Panc1 (cell line): Measurements from ENCODE around the gene BRWD1. TPM values are rescaled to one million over a fixed set of nuclear protein-coding genes. Genes with fewer than 3 reads are reported as not detected.

Experiments
- ATAC-seq: fragments of 200-7000 bp; cut with Tn5 transposase; 2 replicates; pipeline ENCODE4 v1.9.1; 2020; ENCODE audit warnings: mild to moderate bottlenecking, moderate library complexity
- BruUV-seq: library from RNA; stranded (reverse); fragments of 400-500 nt; replicated peaks from 2 replicates; lab custom pipeline; 2021; lab: Mats Ljungman, UMichigan
- CTCF ChIA-PET: fragments of 300-600 bp; sonication (Branson Sonifier 250); formaldehyde crosslinking; loops from one replicate; lab custom pipeline; 2022; ENCODE audit warnings: antibody characterized with exemption; lab: Charles Lee
- POLR2A ChIA-PET: fragments of 300-600 bp; sonication (Branson Sonifier 250); formaldehyde crosslinking; loops from one replicate; lab custom pipeline; 2022; ENCODE audit warnings: antibody characterized with exemption; lab: Charles Lee
- DNase-seq: peaks from one replicate; pipeline ENCODE4 v3.0.0-alpha.2; 2010; ENCODE audit warnings: low read depth, low spot score
- H3K27ac ChIP-seq: 2 replicates; pipeline ENCODE4 v1.5.1; 2011; ENCODE audit warnings: mild to moderate bottlenecking, low read length, inconsistent platforms
- H3K27me3 ChIP-seq: fragments of 200-500 bp; sonication (Bioruptor generic); 2 replicates; pipeline ENCODE4 v1.6.0; 2014; ENCODE audit warnings: low read length, inconsistent platforms; ENCODE audit not compliant: control insufficient read depth, insufficient read depth
- H3K36me3 ChIP-seq: fragments of 200-500 bp; sonication (Bioruptor generic); 2 replicates; pipeline ENCODE4 v1.5.1; 2014; ENCODE audit warnings: inconsistent platforms, mild to moderate bottlenecking, low read length, moderate library complexity; ENCODE audit not compliant: control insufficient read depth, insufficient read depth
- H3K4me1 ChIP-seq: 2 replicates; pipeline ENCODE4 v1.5.1; 2011; ENCODE audit warnings: inconsistent platforms, mild to moderate bottlenecking, low read length, moderate library complexity; ENCODE audit not compliant: control insufficient read depth, insufficient read depth
- H3K4me3 ChIP-seq, 2 experiments: 2 replicates each; pipeline ENCODE4 v1.5.1; 2011 to 2012; ENCODE audit warnings: low read depth in 2 of 2, low read length in 2 of 2, mild to moderate bottlenecking in 2 of 2, inconsistent platforms in 1 of 2, moderate library complexity in 1 of 2
- H3K9me3 ChIP-seq: fragments of 200-500 bp; sonication (Bioruptor generic); 2 replicates; pipeline ENCODE4 v1.5.1; 2014; ENCODE audit warnings: low read depth, mild to moderate bottlenecking, inconsistent platforms, low read length, moderate library complexity; ENCODE audit not compliant: control insufficient read depth, insufficient read depth
- POLR2AphosphoS5 ChIP-seq: IDR thresholded peaks from 2 replicates; pipeline ENCODE4 v1.6.1; 2012; ENCODE audit warnings: mild to moderate bottlenecking, low read depth, low read length, moderate library complexity
- REST ChIP-seq, 2 experiments: IDR thresholded peaks; 2 replicates each; pipeline ENCODE4 v1.6.1; 2011 to 2012; ENCODE audit warnings: low read depth in 2 of 2, control low read depth in 1 of 2, low read length in 1 of 2, mild to moderate bottlenecking in 1 of 2, moderate library complexity in 1 of 2; ENCODE audit not compliant: insufficient read depth in 1 of 2
- SIN3A ChIP-seq: IDR thresholded peaks from 2 replicates; pipeline ENCODE4 v1.6.1; 2012; ENCODE audit warnings: low read depth, mild to moderate bottlenecking, low read length, moderate library complexity, borderline replicate concordance; ENCODE audit not compliant: insufficient read depth
- TCF7L2 ChIP-seq: IDR thresholded peaks from 2 replicates; pipeline ENCODE4 v1.6.1; 2011; ENCODE audit warnings: mild to moderate bottlenecking, low read depth, low read length, inconsistent platforms
- in situ Hi-C: cut with HindIII; loops from 2 replicates; pipeline ENCODE4 v1.10.0; 2016; ENCODE audit warnings: low sequenced_read_pairs, low pct_unique_long_range_greater_than_20kb
- intact Hi-C: fragments of 100-400 bp; cut with micrococcal nuclease; formaldehyde crosslinking; loops from one replicate; pipeline ENCODE4 v1.10.0; 2022; ENCODE audit not compliant: unreplicated experiment
- total RNA-seq: library from RNA; stranded (reverse); gene quantifications from one replicate; pipeline ENCODE4 v1.2.1, GENCODE V29; 2021; ENCODE audit not compliant: unreplicated experiment
- TF ChIP-seq, protein P1 (sequence below): fragments of 450-650 bp; IDR thresholded peaks from 2 replicates; pipeline ENCODE4 v1.5.1; 2017; ENCODE audit warnings: mild to moderate bottlenecking

Gene BRWD1
- total RNA-seq, 1 experiment from 2014 or later = 26.2 TPM

GRCh38 chr21:39153842-39154241, 159.6 kb downstream of the BRWD1 start:
- Histone ChIP-seq H3K27me3 (no peaks in the 10 kb centered on the region), H3K4me3 (no peak overlapping the region), H3K4me1 (no peaks in the 10 kb centered on the region), H3K9me3 (no peaks in the 10 kb centered on the region), H3K36me3 (no peaks in the 10 kb centered on the region), H3K27ac (no peak overlapping the region)
- no peak for DNase-seq
- ChIA-PET CTCF (no interaction called here), POLR2A (no interaction called here)
- no TSS peak for BruUV-seq
- in situ Hi-C loops (no loop called here), intact Hi-C loops (no loop called here)
- TF ChIP-seq, protein P1, sequence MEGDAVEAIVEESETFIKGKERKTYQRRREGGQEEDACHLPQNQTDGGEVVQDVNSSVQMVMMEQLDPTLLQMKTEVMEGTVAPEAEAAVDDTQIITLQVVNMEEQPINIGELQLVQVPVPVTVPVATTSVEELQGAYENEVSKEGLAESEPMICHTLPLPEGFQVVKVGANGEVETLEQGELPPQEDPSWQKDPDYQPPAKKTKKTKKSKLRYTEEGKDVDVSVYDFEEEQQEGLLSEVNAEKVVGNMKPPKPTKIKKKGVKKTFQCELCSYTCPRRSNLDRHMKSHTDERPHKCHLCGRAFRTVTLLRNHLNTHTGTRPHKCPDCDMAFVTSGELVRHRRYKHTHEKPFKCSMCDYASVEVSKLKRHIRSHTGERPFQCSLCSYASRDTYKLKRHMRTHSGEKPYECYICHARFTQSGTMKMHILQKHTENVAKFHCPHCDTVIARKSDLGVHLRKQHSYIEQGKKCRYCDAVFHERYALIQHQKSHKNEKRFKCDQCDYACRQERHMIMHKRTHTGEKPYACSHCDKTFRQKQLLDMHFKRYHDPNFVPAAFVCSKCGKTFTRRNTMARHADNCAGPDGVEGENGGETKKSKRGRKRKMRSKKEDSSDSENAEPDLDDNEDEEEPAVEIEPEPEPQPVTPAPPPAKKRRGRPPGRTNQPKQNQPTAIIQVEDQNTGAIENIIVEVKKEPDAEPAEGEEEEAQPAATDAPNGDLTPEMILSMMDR = no peak
- TF ChIP-seq POLR2AphosphoS5 (no peak), TCF7L2 (no peak), REST (IDR thresholded peaks at IDR 0.05; ENCODE audit: insufficient read depth in 1 of 2, low read depth in 2 of 2, low read length in 1 of 2) (no peak), SIN3A (no peak)
- ATAC-seq = no peak

- DNase-seq = no peak
- no peaks in the 10 kb centered on the region for H3K27me3 ChIP-seq
- in situ Hi-C loops = no loop called here
- BruUV-seq = no TSS peak
- no peak; the same call in 1 of the 2 replicates for ATAC-seq
- no peaks in the 10 kb centered on the region for H3K36me3 ChIP-seq
- TF ChIP-seq POLR2AphosphoS5 = no peak
- no peak for TF ChIP-seq REST (IDR thresholded peaks at IDR 0.05; ENCODE audit: insufficient read depth in 1 of 2, low read depth in 2 of 2, low read length in 1 of 2)
- no peak for TF ChIP-seq SIN3A
- TF ChIP-seq TCF7L2 = no peak
- TF ChIP-seq, protein P1 = peak; percentile 65
- POLR2A ChIA-PET = interaction anchor here (0.5 kb wide), 1 partner anchor 149 kb away, joined by 3 read pairs; no protein-coding TSS in a partner anchor
- no peaks in the 10 kb centered on the region for H3K4me1 ChIP-seq
- H3K27ac ChIP-seq = no peak overlapping the region
- intact Hi-C loops = no loop called here
- H3K9me3 ChIP-seq = no peaks in the 10 kb centered on the region
- no peak overlapping the region for H3K4me3 ChIP-seq
- CTCF ChIA-PET = no interaction called here
These were observed 160.1 kb downstream of the BRWD1 start for GRCh38 chr21:39153373-39153772.
